ENCODE results near the gene ATP5MG.

- TF ChIP-seq EP300 (IDR thresholded peaks at IDR 0.05) = no peak
- TF ChIP-seq CTCF (IDR thresholded peaks at IDR 0.05) = no peak
- peak in 1 of 2 donors; percentile 6 for TF ChIP-seq POLR2AphosphoS5 (IDR thresholded peaks at IDR 0.05)
These were observed 36.1 kb downstream of the ATP5MG start for GRCh38 chr11:118437208-118438125.
